HepG2 (cell line): ENCODE results near the gene BCKDHA. TPM values are rescaled to one million over a fixed set of nuclear protein-coding genes. Genes with fewer than 3 reads are reported as not detected.

ENCODE experiments used
- ELF4 ChIP-seq: sonication (generic); formaldehyde crosslinking; IDR thresholded peaks from 2 replicates; pipeline ENCODE4 v1.5.0; 2020; ENCODE audit warnings: missing genetic modification reagents, mild to moderate bottlenecking, moderate library complexity, borderline replicate concordance
- HDAC2 ChIP-seq: sonication (generic); formaldehyde crosslinking; IDR thresholded peaks from 2 replicates; pipeline ENCODE4 v1.4.0; 2020; ENCODE audit warnings: missing genetic modification reagents
- JDP2 ChIP-seq: sonication (generic); formaldehyde crosslinking; IDR thresholded peaks from 2 replicates; pipeline ENCODE4 v1.8.1; 2022; ENCODE audit warnings: missing genetic modification reagents, borderline replicate concordance
- KDM2A ChIP-seq: sonication (generic); formaldehyde crosslinking; IDR thresholded peaks from 2 replicates; pipeline ENCODE4 v1.4.0; 2020; ENCODE audit warnings: low read depth, missing genetic modification reagents, borderline replicate concordance
- KLF9 ChIP-seq: IDR thresholded peaks from 2 replicates; pipeline ENCODE4 v1.6.1; 2016; ENCODE audit warnings: low read depth
- POLR2G ChIP-seq: fragments of 200-400 bp; formaldehyde crosslinking; IDR thresholded peaks from 2 replicates; pipeline ENCODE4 v1.6.1; 2018; ENCODE audit warnings: mild to moderate bottlenecking, low read depth, low read length, moderate library complexity
- RXRB ChIP-seq: IDR thresholded peaks from 2 replicates; pipeline ENCODE4 v1.6.1; 2016; ENCODE audit warnings: borderline replicate concordance, missing genetic modification reagents, missing compliant biosample characterization
- ZBTB42 ChIP-seq: sonication (generic); formaldehyde crosslinking; IDR thresholded peaks from 2 replicates; pipeline ENCODE4 v1.5.0; 2020; ENCODE audit warnings: mild to moderate bottlenecking, missing genetic modification reagents
- ZNF296 ChIP-seq: sonication (generic); formaldehyde crosslinking; conservative IDR thresholded peaks from 2 replicates; pipeline ENCODE4 v1.5.0; 2020; ENCODE audit warnings: mild to moderate bottlenecking, missing genetic modification reagents
- ZNF331 ChIP-seq: sonication (generic); formaldehyde crosslinking; IDR thresholded peaks from 2 replicates; pipeline ENCODE4 v1.4.0; 2020; ENCODE audit warnings: missing genetic modification reagents
- ZNF33B ChIP-seq: sonication (generic); formaldehyde crosslinking; IDR thresholded peaks from 2 replicates; pipeline ENCODE4 v1.5.1; 2020; ENCODE audit warnings: mild to moderate bottlenecking, missing genetic modification reagents
- ZNF510 ChIP-seq: sonication (generic); formaldehyde crosslinking; IDR thresholded peaks from 2 replicates; pipeline ENCODE4 v1.4.0; 2020; ENCODE audit warnings: low read depth, mild to moderate bottlenecking, missing genetic modification reagents
- ZNF607 ChIP-seq: sonication (generic); formaldehyde crosslinking; IDR thresholded peaks from 2 replicates; pipeline ENCODE4 v1.5.1; 2020; ENCODE audit warnings: missing genetic modification reagents, mild to moderate bottlenecking, borderline replicate concordance
- ZNF782 ChIP-seq: sonication (generic); formaldehyde crosslinking; IDR thresholded peaks from 2 replicates; pipeline ENCODE4 v1.4.0; 2020; ENCODE audit warnings: missing genetic modification reagents, mild to moderate bottlenecking, borderline replicate concordance
- polyA plus RNA-seq, 8 experiments: library from polyadenylated mRNA; depleted of rRNA in 3 of 8; stranded (reverse) in 7 of 8; unstranded in 1 of 8; fragments of >200 nt; fragmentation: Illumina TruSeq in 4 of 8; extraction: Trizol in 4 of 8; gene quantifications; 2 replicates each; pipeline versions ENCODE4 v1.2.1 to v1.2.3, GENCODE V29; 2011 to 2016; ENCODE audit warnings: low read depth in 4 of 8, missing spikeins in 1 of 8, mixed read lengths in 1 of 8; ENCODE audit not compliant: insufficient read depth in 1 of 8
- total RNA-seq, 5 experiments: library from RNA; depleted of rRNA; stranded (reverse); fragments of >200 nt; fragmentation: Illumina TruSeq; extraction: Trizol; gene quantifications; 2 replicates each; pipeline ENCODE4 v1.2.3, GENCODE V29; 2016; ENCODE audit warnings: low read depth in 1 of 5
- TF ChIP-seq, protein P1 (sequence below): IDR thresholded peaks from 2 replicates; pipeline ENCODE4 v1.6.1; 2016
- TF ChIP-seq, protein P2 (sequence below): sonication (generic); formaldehyde crosslinking; IDR thresholded peaks from 2 replicates; pipeline ENCODE4 v1.4.0; 2020; ENCODE audit warnings: missing genetic modification reagents; ENCODE audit errors: not compliant biosample characterization
- TF ChIP-seq, protein P3 (sequence below): sonication (generic); formaldehyde crosslinking; IDR thresholded peaks from 2 replicates; pipeline ENCODE4; 2020; ENCODE audit warnings: missing genetic modification reagents, mild to moderate bottlenecking, borderline replicate concordance
- TF ChIP-seq, protein P4 (sequence below): sonication (generic); formaldehyde crosslinking; IDR thresholded peaks from 2 replicates; pipeline ENCODE4 v1.5.1; 2020; ENCODE audit warnings: missing genetic modification reagents, mild to moderate bottlenecking, borderline replicate concordance
- TF ChIP-seq, protein P5 (sequence below): sonication (generic); formaldehyde crosslinking; conservative IDR thresholded peaks from 2 replicates; pipeline ENCODE4 v1.8.1; 2023; ENCODE audit warnings: missing genetic modification reagents
- TF ChIP-seq, protein P6 (sequence below): sonication (generic); formaldehyde crosslinking; IDR thresholded peaks from 2 replicates; pipeline ENCODE4 v1.5.1; 2020; ENCODE audit warnings: mild to moderate bottlenecking, moderate library complexity, missing genetic modification reagents

The BCKDHA gene
- total and polyA plus RNA-seq, 2 of the 13 experiments (the other 11 are each of a cell fraction or from before 2014, with no cell fraction given) = 11.8 to 31.5 TPM

DNA sequence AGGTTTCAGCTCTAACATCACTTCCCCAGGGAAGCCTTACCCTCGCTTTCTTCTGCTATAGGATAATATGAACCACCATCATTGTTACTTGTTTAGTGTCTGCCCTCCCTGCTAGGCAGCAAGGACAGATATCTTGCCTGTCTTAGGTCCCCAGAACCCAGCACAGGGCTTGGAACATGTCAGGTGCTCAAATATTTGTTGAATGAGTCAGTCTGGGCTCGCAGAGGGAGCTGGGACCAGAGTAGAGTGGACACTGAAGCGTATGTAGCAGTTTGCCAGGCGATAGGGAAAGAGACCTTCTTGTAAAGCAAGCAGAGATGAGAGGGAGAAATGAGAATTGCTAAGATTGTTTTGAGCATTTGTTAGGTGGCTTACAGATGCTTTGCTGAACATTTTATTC lies 11.7 kb downstream of the BCKDHA start (continued):
- TF ChIP-seq, protein P1, sequence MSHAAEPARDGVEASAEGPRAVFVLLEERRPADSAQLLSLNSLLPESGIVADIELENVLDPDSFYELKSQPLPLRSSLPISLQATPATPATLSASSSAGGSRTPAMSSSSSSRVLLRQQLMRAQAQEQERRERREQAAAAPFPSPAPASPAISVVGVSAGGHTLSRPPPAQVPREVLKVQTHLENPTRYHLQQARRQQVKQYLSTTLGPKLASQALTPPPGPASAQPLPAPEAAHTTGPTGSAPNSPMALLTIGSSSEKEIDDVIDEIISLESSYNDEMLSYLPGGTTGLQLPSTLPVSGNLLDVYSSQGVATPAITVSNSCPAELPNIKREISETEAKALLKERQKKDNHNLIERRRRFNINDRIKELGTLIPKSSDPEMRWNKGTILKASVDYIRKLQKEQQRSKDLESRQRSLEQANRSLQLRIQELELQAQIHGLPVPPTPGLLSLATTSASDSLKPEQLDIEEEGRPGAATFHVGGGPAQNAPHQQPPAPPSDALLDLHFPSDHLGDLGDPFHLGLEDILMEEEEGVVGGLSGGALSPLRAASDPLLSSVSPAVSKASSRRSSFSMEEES = peak; percentile 84
- TF ChIP-seq ELF4 (no peak), ZNF607 (CRISPR knock-in tag) (no peak), HDAC2 (CRISPR knock-in tag) (peak; percentile 19; the same call in 1 of the 2 replicates), KLF9 (no peak), ZNF296 (CRISPR knock-in tag) (no peak), POLR2G (peak; percentile 55), RXRB (CRISPR knock-in tag) (peak; percentile 24; the same call in 1 of the 2 replicates), ZNF782 (CRISPR knock-in tag) (peak; percentile 40; the same call in 1 of the 2 replicates), JDP2 (CRISPR knock-in tag) (no peak), ZBTB42 (CRISPR knock-in tag) (no peak), ZNF510 (CRISPR knock-in tag) (no peak), ZNF331 (CRISPR knock-in tag) (0 out of 2 replicates have a peak, but pooled peaks have one; percentile 23), KDM2A (CRISPR knock-in tag) (no peak; the same call in 1 of the 2 replicates), ZNF33B (CRISPR knock-in tag) (no peak)
- TF ChIP-seq, protein P2, sequence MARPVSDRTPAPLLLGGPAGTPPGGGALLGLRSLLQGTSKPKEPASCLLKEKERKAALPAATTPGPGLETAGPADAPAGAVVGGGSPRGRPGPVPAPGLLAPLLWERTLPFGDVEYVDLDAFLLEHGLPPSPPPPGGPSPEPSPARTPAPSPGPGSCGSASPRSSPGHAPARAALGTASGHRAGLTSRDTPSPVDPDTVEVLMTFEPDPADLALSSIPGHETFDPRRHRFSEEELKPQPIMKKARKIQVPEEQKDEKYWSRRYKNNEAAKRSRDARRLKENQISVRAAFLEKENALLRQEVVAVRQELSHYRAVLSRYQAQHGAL (CRISPR knock-in tag) = no peak
- TF ChIP-seq, protein P3, sequence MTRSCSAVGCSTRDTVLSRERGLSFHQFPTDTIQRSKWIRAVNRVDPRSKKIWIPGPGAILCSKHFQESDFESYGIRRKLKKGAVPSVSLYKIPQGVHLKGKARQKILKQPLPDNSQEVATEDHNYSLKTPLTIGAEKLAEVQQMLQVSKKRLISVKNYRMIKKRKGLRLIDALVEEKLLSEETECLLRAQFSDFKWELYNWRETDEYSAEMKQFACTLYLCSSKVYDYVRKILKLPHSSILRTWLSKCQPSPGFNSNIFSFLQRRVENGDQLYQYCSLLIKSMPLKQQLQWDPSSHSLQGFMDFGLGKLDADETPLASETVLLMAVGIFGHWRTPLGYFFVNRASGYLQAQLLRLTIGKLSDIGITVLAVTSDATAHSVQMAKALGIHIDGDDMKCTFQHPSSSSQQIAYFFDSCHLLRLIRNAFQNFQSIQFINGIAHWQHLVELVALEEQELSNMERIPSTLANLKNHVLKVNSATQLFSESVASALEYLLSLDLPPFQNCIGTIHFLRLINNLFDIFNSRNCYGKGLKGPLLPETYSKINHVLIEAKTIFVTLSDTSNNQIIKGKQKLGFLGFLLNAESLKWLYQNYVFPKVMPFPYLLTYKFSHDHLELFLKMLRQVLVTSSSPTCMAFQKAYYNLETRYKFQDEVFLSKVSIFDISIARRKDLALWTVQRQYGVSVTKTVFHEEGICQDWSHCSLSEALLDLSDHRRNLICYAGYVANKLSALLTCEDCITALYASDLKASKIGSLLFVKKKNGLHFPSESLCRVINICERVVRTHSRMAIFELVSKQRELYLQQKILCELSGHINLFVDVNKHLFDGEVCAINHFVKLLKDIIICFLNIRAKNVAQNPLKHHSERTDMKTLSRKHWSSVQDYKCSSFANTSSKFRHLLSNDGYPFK (CRISPR knock-in tag) = no peak
- TF ChIP-seq, protein P4, sequence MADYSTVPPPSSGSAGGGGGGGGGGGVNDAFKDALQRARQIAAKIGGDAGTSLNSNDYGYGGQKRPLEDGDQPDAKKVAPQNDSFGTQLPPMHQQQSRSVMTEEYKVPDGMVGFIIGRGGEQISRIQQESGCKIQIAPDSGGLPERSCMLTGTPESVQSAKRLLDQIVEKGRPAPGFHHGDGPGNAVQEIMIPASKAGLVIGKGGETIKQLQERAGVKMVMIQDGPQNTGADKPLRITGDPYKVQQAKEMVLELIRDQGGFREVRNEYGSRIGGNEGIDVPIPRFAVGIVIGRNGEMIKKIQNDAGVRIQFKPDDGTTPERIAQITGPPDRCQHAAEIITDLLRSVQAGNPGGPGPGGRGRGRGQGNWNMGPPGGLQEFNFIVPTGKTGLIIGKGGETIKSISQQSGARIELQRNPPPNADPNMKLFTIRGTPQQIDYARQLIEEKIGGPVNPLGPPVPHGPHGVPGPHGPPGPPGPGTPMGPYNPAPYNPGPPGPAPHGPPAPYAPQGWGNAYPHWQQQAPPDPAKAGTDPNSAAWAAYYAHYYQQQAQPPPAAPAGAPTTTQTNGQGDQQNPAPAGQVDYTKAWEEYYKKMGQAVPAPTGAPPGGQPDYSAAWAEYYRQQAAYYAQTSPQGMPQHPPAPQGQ (CRISPR knock-in tag) = no peak
- TF ChIP-seq, protein P5, sequence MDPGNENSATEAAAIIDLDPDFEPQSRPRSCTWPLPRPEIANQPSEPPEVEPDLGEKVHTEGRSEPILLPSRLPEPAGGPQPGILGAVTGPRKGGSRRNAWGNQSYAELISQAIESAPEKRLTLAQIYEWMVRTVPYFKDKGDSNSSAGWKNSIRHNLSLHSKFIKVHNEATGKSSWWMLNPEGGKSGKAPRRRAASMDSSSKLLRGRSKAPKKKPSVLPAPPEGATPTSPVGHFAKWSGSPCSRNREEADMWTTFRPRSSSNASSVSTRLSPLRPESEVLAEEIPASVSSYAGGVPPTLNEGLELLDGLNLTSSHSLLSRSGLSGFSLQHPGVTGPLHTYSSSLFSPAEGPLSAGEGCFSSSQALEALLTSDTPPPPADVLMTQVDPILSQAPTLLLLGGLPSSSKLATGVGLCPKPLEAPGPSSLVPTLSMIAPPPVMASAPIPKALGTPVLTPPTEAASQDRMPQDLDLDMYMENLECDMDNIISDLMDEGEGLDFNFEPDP (CRISPR knock-in tag) = no peak
- TF ChIP-seq, protein P6, sequence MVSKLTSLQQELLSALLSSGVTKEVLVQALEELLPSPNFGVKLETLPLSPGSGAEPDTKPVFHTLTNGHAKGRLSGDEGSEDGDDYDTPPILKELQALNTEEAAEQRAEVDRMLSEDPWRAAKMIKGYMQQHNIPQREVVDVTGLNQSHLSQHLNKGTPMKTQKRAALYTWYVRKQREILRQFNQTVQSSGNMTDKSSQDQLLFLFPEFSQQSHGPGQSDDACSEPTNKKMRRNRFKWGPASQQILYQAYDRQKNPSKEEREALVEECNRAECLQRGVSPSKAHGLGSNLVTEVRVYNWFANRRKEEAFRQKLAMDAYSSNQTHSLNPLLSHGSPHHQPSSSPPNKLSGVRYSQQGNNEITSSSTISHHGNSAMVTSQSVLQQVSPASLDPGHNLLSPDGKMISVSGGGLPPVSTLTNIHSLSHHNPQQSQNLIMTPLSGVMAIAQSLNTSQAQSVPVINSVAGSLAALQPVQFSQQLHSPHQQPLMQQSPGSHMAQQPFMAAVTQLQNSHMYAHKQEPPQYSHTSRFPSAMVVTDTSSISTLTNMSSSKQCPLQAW (CRISPR knock-in tag) = no peak
